Measurements from ENCODE around the gene EYS. TPM values are rescaled to one million over a fixed set of nuclear protein-coding genes. Genes with fewer than 3 reads are reported as not detected.

Gene EYS
- total RNA-seq, 2 donors from 2014 or later: 0.18 to 3.5 TPM

DNA sequence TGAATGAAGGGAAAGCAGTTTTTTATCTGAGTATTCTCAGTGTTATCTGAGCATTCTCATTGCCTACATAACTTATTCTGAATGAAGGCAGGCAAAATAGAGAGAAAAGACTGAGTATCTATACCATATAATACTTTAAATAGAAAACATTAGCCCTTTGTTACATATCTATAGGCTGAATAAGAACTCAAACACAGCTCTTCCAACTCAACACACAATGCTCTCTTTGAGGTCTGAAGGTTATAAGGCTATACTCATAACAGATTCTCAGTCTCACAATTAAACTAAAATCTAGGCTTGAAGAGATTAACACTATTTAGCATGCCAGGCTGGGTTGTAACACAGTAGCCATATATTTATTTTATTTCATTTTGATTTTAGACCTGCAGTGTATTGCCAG is 56.9 kb downstream of the EYS start:
- Histone ChIP-seq H3K4me1 (replicated peaks) (no peaks in the 10 kb centered on the region), H3K27ac (no peak overlapping the region), H3K9me3 (no peaks in the 10 kb centered on the region), H3K27me3 (replicated peaks; ENCODE audit: insufficient read depth) (no peaks in the 10 kb centered on the region), H3K4me3 (no peak overlapping the region), H3K36me3 (no peaks in the 10 kb centered on the region)
- DNase-seq (ENCODE audit: low spot score): no peak
- no peak for TF ChIP-seq POLR2A (IDR thresholded peaks at IDR 0.05)
- TF ChIP-seq, protein P1, sequence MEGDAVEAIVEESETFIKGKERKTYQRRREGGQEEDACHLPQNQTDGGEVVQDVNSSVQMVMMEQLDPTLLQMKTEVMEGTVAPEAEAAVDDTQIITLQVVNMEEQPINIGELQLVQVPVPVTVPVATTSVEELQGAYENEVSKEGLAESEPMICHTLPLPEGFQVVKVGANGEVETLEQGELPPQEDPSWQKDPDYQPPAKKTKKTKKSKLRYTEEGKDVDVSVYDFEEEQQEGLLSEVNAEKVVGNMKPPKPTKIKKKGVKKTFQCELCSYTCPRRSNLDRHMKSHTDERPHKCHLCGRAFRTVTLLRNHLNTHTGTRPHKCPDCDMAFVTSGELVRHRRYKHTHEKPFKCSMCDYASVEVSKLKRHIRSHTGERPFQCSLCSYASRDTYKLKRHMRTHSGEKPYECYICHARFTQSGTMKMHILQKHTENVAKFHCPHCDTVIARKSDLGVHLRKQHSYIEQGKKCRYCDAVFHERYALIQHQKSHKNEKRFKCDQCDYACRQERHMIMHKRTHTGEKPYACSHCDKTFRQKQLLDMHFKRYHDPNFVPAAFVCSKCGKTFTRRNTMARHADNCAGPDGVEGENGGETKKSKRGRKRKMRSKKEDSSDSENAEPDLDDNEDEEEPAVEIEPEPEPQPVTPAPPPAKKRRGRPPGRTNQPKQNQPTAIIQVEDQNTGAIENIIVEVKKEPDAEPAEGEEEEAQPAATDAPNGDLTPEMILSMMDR (IDR thresholded peaks at IDR 0.05): no peak
- no peak for TF ChIP-seq POLR2AphosphoS5 (IDR thresholded peaks at IDR 0.05)
- intact Hi-C loops (cut with DNase I): no loop called here

DNA sequence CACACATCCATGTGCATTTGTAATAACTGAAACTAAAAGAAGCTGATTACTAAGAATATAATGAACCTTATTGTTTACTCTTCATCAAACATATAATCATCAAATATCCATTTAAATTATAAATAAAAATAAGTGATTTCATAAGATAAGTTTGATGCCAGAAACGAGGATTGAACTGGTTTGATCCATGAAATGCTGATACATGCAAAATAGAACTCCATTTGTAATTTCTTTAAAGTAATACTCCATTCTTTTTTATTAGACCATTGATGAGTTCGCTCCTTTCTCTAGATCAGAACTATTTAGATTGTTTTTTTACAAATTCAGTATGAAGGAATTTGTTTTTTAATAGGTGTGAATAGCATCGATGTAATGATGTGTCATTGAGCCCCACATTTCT is 57.6 kb downstream of the EYS start:
- no peaks in the 10 kb centered on the region for H3K27me3 ChIP-seq (replicated peaks; ENCODE audit: insufficient read depth)
- no peaks in the 10 kb centered on the region for H3K9me3 ChIP-seq
- no peak overlapping the region for H3K4me3 ChIP-seq
- H3K36me3 ChIP-seq: no peaks in the 10 kb centered on the region
- H3K4me1 ChIP-seq (replicated peaks): no peaks in the 10 kb centered on the region
- WGBS: 70% methylated on average over 3 of the region's 3 CpGs
- intact Hi-C loops (cut with DNase I): no loop called here
- H3K27ac ChIP-seq: no peak overlapping the region
- no peak for DNase-seq (ENCODE audit: low spot score)
- no peak for TF ChIP-seq POLR2A (IDR thresholded peaks at IDR 0.05)
- no peak for TF ChIP-seq POLR2AphosphoS5 (IDR thresholded peaks at IDR 0.05)
- TF ChIP-seq, protein P1 (IDR thresholded peaks at IDR 0.05): no peak

DNA sequence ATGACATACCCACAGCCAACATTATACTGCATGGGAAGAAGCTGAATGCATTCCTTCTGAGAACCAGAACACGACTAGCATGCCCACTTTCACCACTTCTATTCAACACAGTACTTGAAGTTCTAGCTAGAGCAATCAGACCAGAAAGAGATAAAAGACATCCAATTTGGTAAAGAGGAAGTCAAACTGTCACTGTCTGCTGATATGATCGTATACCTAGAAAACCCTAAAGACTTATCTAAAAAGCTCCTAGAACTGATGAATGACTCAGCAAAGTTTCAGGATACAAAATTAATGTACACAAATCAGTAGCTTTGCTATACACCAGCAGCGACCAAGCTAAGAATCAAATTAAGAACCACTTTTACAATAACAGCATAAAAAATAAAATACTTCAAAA is 60.5 kb downstream of the EYS start:
- Histone ChIP-seq H3K4me3 (no peak overlapping the region), H3K27me3 (replicated peaks; ENCODE audit: insufficient read depth) (no peaks in the 10 kb centered on the region), H3K4me1 (replicated peaks) (no peaks in the 10 kb centered on the region), H3K9me3 (no peaks in the 10 kb centered on the region), H3K27ac (no peak overlapping the region), H3K36me3 (no peaks in the 10 kb centered on the region)
- intact Hi-C loops (cut with DNase I): no loop called here
- no peak for DNase-seq (ENCODE audit: low spot score)
- TF ChIP-seq POLR2AphosphoS5 (IDR thresholded peaks at IDR 0.05) (no peak), POLR2A (IDR thresholded peaks at IDR 0.05) (no peak)
- TF ChIP-seq, protein P1 (IDR thresholded peaks at IDR 0.05): no peak
- WGBS: 87% methylated on average over 3 of the region's 3 CpGs

DNA sequence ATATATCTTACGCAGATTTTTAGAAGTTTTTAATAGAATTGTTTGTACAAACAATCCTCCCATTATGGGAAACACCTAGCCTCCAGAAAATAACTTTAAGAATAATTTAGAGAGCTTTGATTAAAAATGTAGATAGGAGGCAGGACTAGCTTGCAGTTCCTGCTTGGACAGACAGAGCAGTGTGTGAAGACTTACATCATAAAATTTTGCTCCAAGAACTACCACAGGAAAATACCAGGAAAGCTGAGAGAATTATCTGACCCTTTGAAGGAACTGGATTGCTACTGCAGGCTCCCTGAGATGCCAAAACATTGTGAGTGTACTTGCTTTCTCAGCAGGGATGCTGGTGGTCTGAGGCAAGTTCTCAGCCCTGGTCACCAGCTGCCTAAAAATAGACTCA is 64.2 kb downstream of the EYS start:
- no peak for DNase-seq (ENCODE audit: low spot score)
- intact Hi-C loops (cut with DNase I): no loop called here
- H3K27me3 ChIP-seq (replicated peaks; ENCODE audit: insufficient read depth): no peaks in the 10 kb centered on the region
- TF ChIP-seq POLR2AphosphoS5 (IDR thresholded peaks at IDR 0.05): no peak
- TF ChIP-seq POLR2A (IDR thresholded peaks at IDR 0.05): no peak
- TF ChIP-seq, protein P1 (IDR thresholded peaks at IDR 0.05): no peak
- no peaks in the 10 kb centered on the region for H3K4me1 ChIP-seq (replicated peaks)
- no peaks in the 10 kb centered on the region for H3K36me3 ChIP-seq
- H3K27ac ChIP-seq: no peak overlapping the region
- H3K9me3 ChIP-seq: no peaks in the 10 kb centered on the region
- WGBS: 72% methylated on average over 1 of the region's 1 CpG
- no peak overlapping the region for H3K4me3 ChIP-seq

DNA sequence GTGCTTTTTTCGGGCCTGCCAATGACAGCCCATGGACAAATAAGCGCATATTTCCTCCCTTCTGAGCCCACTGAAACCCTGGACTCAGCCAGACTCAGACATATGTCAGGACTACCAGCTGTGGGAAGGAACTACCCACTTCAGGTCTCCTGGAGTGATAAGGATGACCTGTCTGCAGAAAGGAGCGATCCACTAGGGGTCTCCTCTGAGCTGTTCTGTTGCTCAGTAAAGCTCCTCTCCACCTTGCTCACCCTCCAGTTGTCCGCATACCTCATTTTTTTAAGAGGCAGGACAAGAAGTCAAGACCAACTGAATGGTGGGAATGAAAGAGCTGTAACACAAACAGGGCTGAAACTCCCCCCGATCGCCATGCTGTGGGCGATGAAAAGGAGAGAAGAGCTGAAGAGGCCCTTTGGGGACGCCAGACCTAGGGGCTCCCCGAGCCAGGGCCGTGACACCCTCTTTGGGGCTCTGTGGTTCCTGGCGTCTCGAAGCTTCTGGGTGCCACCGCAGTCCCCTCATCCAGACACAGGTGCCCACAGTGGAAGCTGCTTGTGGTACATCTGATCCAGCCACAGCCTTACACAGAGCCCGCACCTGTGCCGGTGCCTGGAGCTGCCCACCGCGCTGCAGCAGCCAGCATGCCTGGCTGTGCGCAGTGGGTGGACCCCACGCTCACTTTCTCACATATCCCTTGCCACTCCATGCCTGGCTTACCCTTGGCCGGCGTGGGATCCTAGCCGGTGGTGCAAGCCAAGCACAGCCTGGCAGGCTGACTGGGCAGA is 68.8 kb downstream of the EYS start:
- TF ChIP-seq POLR2AphosphoS5 (IDR thresholded peaks at IDR 0.05) (no peak), POLR2A (IDR thresholded peaks at IDR 0.05) (no peak)
- TF ChIP-seq, protein P1 (IDR thresholded peaks at IDR 0.05): no peak
- Histone ChIP-seq H3K27me3 (replicated peaks; ENCODE audit: insufficient read depth) (no peaks in the 10 kb centered on the region), H3K27ac (no peak overlapping the region), H3K9me3 (no peaks in the 10 kb centered on the region), H3K36me3 (no peaks in the 10 kb centered on the region), H3K4me3 (no peak overlapping the region), H3K4me1 (replicated peaks) (no peaks in the 10 kb centered on the region)
- WGBS: 76% methylated on average over 22 of the region's 22 CpGs
- intact Hi-C loops (cut with DNase I): no loop called here
- no peak for DNase-seq (ENCODE audit: low spot score)
